ENCODE data around the gene ASIC3.
A peak's percentile ranks its signal among the peaks of the same experiment; 100 is the strongest.
"Not testable (repeated sequence)": the region's sequence is repeated elsewhere in the genome, so short reads cannot be mapped to it uniquely, and the experiment has no call there.

The ASIC3 gene

DNA sequence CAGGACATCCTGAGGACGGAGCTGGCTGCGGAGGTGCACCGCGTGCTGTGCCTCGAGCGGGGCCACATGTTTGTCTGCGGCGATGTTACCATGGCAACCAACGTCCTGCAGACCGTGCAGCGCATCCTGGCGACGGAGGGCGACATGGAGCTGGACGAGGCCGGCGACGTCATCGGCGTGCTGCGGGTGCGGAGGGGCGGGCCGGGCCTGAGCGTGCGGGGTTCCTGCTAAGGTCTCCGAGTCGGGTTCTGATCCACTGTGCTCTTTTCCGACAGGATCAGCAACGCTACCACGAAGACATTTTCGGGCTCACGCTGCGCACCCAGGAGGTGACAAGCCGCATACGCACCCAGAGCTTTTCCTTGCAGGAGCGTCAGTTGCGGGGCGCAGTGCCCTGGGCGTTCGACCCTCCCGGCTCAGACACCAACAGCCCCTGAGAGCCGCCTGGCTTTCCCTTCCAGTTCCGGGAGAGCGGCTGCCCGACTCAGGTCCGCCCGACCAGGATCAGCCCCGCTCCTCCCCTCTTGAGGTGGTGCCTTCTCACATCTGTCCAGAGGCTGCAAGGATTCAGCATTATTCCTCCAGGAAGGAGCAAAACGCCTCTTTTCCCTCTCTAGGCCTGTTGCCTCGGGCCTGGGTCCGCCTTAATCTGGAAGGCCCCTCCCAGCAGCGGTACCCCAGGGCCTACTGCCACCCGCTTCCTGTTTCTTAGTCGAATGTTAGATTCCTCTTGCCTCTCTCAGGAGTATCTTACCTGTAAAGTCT is 34.4 kb upstream of the ASIC3 start:
- peak; percentile 53 to 67 for DNase-seq (ENCODE audit: low read depth in 2 of 2)

DNA sequence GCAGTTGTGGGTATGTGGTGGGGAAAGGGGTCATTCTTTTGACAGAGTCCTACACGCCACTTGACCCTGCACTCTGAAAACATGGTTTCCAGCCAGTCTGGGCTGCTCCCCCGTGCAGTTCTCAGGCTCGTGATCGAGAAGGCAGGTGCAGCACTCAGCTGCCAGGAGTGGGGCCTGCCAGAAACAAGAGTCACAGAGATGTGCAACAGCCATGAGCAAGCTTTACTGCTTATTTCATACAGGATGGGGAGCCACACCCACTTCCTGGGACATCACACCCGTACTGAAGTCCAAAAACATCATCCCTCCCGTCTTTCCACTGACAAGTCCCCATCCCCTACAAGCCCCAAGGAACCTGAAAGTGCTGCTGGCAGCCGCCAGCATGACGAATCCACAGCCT is 33.4 kb upstream of the ASIC3 start:
- no peak for DNase-seq (ENCODE audit: low read depth in 2 of 2)

DNA sequence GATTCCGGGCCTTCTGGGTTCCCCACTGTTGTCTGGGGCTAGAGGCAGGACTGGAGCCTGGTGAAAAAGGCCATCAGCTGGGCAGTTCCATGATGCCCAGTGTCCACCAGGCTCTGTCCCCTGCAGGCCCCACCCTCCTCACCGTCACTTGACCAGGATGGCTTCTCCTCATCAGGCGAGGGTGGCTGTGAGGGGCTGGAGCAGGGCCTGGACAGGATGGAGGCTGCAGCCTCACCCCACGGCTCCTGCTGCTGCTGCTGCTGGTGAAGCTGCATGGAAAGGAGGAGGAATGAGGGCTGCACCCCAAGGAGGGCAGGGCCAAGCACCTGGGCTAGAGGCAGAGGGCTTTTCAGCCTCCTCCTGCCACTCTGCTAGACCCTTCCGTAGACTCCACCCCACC is 32.4 kb upstream of the ASIC3 start:
- no peak for DNase-seq (ENCODE audit: low read depth in 2 of 2)

DNA sequence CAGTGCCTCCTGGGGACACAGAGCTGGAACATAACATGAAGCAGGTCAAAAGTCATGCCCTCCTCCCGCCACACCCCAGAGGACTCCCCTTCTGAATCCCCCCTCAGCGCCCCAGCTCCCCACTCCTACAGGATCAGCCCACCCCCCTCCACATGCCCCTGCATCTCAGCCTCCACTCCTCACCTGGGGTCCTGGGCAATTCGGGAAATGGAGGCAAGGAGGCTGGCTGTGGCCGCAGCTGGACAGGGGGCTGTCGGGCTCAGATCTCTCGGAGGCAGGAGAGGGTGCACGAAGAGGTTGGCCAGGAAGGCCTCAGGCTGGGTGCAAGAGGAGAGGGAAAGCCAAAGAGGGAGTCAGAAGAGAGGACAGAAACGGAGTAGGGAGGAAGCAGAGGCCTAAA is 31.8 kb upstream of the ASIC3 start:
- DNase-seq (ENCODE audit: low read depth in 2 of 2), result no peak

DNA sequence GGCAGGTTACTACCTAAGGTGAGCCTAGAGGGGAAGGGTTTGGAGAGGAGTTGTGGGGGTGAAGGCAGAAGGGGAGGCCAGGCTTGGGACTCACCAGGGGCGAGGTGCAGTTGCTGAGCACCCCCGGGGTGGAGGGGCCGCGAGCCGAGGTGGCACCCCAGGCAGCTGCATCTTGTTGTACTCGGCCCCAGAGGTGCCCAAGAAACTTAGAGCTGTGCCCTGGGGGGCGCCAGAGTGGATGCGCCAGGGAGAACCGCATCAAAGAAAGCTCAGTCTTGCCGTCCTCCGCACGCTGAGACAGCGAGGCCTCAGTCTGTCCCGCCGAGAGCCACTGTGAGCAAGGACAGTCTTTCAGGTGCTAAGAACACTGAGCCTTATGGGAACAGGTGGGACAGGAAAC is 31.4 kb upstream of the ASIC3 start:
- no peak for DNase-seq (ENCODE audit: low read depth in 2 of 2)

DNA sequence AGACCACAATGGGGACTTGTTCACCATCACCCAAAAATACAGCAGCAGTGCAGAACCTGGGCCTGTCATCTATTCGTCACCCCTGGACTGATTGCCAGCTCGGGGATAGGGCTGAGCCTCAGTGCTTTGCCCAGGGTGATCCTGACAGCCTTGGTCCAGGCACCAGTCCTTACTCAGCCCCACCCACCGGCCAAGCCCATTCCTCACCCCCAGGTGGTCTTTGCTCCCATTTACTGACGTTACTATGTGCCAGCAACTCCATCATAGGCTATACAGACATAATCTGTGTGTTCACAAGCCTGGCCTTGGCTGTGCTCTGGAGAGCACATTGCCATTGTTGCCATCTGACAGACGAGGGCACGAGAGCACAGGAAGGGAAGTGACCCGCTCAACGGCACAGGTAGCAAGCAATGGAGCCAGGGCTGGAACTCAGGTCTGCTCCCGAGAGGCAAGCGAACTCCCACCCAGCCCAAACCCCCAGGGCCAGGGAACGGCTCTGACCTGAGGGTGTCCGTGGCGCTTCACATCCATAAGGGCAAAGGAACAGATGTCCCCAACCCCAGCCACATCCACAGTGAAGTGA is 30.9 kb upstream of the ASIC3 start:
- DNase-seq (ENCODE audit: low read depth in 2 of 2), result no peak

DNA sequence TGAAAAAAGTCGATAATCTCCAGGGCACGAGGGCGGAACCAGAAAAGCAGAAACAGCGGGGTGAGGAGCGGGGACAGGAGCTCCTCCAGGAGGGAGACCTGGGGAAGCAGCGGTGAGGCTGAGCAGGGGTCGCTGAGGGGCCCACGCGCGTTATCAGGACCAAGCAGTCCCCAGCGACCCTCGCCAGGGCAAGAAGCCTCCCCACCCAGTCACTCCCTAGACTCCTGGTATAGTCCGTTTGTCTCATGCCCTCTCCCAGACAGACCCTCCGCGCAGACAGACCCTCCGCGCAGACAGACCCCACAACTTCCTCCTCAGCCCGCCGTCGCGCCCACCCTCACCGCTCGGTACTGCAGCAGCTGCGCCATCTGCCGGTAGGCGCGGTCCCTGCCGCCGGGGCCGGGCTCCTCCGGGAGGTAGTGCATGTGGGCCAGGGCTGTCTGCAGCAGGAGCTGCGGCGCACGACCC is 30.3 kb upstream of the ASIC3 start:
- peak; percentile 77 to 86 for DNase-seq (ENCODE audit: low read depth in 2 of 2)

DNA sequence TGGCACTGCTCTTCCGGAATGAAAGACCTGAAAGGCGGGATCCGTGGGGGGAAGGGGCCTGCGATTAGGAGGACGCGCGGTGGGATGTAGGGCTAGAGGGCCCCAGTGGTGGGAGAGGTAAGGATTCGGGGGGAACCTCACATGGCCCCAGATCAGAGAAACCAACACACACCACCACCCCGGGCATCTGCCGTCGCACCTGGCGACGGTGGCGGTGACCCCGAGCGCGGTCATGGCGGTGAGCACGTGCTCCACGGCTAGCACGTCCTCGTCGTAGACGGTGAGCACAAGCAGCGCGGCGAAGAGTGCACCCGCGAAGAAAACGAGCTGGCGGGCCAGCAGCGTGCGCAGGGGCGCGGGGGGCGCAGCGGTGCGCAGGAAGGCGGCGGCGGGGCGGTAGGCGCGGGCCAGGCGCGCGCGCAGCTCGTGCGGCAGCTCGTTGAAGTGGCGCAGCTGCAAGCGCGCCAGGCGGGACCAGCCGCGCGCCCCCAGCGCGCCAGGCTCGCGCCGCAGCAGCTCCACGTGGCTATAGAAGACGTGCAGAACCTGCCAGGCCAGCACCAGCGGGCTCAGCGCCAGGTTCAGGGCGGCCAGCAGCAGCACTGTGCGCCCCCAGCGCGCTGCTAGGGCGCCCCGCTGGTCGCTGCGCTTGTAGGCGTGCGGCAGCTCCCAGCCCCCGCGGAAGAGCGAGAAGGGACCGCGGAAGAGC is 29.8 kb upstream of the ASIC3 start:
- DNase-seq (ENCODE audit: low read depth in 2 of 2), result no peak

DNA sequence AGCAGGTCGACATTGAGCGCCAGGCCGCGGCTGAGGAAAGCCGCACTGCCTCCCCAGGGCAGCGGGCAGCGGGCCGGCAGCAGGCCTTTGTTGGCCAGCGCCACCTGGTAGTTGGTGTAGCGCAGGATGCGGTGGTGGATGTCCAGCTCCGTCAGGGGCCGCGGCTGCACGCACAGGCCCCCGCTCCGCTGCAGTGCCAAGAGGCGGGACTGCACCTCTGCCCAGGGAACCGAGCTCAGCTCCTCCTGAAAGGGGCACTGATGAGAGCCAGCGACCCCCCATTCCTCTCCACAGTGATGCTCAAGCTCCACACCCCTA is 29.2 kb upstream of the ASIC3 start:
- no peak for DNase-seq (ENCODE audit: low read depth in 2 of 2)

DNA sequence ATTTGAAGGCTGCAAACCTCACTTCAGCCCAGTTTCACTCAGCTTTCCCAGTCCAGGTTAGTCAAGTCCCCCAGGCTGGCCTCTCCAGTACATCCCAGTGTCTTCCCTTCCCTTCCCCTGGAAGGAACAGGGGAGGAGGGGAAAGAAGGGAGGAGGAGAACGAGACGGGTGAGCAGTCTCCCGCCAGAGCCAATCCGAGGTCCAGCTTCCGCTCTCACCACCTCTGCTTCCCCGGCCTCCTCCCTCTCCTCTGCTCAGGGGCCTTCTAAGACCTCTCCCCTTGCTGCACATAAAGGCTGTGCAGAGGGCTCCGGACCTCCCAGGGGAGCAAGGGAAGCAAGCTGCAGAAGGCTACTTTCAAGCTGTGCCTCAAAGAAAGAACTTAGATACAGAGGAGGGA is 28.1 kb upstream of the ASIC3 start:
- no peak for DNase-seq (ENCODE audit: low read depth in 2 of 2)

DNA sequence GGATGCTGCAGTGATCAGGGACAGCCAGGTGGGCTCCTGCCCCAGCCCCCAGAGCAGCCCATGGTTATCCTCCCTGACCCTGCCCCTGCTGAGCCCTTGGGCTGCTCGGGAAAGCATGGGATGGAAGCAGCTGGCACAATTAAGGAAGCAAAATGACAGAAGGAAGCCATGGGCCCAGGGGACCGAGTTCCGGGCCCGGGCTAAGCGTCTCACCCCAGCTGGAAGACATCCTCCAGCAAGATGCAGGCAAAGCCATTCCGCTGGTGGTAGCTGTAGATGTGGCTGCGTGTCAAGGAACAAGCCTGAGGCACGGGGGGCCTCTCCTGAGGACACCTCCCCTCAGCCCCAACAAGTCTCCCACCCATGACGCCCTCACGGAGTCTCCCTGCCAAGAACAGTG is 25.1 kb upstream of the ASIC3 start:
- DNase-seq (ENCODE audit: low read depth in 2 of 2), result no peak

DNA sequence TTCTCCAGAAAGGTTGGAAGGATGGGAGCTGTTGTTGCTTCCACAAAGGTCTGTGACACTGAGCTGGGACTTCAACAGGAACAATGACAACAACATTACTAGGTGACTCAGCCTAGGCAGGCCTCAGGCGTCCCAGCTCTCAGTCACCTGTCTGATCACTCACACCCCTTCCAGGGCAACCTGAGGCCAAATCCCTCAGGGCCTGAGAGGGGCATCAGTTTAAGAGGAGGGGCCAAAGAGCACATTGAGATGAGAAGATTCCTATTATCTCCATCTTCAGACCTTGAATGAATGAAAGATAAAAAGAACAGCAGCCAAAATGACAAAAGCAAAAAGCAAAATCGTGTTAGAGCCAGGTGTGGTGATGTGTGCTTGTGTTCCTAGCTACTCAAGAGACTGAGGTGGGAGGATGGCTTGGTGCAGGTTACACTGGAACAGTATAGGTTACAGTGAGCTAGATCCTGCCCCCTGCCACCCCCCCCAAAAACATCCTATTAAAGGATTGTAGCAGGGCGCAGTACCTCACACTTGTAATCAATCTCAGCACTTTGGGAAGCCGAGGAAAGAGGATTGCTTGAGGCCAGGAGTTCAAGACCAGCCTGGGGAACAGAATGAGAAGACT is 23.8 kb upstream of the ASIC3 start, which contains the start of gene ATG9B:
Gene ATG9B (minus strand): TSS at position 60 of the 622 bp plus-strand sequence. CDS start 71 bp downstream, outside the sequence.
- no peak for DNase-seq (ENCODE audit: low read depth in 2 of 2)

DNA sequence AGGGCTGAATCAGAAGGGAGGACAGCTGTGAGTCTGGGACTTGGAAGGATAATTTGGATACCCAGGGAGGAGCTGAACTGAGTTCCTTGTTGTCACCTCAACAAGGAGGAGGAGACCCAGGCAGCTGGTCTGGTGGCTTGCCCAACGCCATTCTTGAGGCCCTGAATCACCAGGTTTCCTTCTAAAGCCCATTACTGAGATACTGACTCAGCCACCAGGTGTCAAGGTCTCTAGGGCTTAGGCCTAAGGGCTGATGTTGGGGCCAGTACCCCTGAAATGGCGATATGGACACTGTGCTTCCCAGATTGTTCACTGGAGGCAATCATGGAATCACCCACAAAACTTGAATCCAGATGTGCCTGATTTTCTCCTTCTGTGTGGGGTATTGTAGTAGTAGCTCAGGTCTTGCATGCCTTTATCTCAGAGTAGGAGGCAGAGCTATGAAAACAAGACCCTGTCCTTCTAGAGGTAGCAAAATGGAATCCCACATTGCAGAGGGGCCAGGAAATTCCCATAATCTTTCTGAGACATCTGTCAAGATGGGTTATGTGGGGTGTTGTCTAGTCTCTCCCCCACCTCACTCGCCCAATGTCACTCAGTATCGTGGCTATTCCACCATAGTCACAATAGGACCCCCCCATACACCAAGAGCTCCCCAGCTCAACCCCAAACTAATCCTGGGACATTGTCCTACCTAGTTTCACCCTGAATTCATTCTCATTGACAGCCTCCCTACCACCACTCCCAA is 22.2 kb upstream of the ASIC3 start:
- DNase-seq (ENCODE audit: low read depth in 2 of 2), result no peak

DNA sequence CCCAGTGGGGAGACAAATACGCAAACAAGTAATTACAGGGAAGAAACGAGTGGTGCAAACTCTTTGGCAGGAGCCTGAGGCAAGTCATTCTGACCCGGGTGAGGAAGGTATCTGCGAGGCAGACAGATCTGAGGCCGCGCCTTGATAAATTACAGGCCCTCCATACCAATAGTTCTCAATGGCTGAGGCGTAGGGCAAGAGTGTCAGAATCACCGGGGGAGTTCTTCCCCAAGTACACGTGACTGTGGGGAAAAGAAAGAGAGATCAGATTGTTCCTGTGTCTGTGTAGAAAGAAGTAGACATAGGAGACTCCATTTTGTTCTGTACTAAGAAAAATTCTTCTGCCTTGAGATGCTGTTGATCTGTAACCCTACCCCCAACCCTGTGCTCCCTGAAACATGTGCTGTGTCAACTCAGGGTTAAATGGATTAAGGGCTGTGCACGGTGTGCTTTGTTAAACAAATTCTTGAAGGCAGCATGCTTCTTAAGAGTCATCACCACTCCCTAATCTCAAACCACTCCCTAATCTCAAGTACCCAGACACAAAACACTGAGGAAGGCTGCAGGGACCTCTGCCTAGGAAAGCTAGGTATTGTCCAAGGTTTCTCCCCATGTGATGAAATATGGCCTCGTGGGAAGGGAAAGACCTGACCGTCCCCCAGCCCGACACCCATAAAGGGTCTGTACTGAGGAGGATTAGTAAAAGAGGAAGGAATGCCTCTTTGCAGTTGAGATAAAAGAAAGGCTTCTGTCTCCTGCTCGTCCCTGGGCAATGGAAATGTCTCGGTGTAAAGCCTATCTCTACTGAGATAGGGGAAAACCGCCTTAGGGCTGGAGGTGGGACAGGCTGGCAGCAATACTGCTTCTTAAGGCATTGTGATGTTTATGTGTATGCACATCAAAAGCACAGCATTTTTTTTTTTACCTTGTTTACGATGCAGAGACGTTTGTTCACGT is 21.3 kb upstream of the ASIC3 start:
- not testable (repeated sequence) for DNase-seq (ENCODE audit: low read depth in 2 of 2)

DNA sequence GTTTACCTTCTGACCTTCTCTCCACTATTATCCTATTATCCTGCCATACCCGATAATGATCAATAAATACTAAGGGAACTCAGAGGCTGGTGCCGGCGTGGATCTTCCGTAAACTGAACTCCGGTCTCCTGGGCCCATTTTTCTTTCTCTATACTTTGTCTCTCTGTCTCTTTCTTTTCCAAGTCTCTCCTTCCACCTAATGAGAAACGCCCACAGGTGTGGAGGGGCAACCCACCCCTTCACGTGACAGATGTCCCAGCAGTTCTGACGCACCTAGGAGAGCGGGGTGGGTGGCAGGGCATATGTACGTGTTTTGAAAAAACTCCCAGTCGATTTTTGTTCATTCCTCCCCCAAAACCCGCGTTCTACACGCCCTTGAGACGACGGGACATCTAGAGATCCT is 20.6 kb upstream of the ASIC3 start:
- DNase-seq (ENCODE audit: low read depth in 2 of 2), result not testable (repeated sequence)

DNA sequence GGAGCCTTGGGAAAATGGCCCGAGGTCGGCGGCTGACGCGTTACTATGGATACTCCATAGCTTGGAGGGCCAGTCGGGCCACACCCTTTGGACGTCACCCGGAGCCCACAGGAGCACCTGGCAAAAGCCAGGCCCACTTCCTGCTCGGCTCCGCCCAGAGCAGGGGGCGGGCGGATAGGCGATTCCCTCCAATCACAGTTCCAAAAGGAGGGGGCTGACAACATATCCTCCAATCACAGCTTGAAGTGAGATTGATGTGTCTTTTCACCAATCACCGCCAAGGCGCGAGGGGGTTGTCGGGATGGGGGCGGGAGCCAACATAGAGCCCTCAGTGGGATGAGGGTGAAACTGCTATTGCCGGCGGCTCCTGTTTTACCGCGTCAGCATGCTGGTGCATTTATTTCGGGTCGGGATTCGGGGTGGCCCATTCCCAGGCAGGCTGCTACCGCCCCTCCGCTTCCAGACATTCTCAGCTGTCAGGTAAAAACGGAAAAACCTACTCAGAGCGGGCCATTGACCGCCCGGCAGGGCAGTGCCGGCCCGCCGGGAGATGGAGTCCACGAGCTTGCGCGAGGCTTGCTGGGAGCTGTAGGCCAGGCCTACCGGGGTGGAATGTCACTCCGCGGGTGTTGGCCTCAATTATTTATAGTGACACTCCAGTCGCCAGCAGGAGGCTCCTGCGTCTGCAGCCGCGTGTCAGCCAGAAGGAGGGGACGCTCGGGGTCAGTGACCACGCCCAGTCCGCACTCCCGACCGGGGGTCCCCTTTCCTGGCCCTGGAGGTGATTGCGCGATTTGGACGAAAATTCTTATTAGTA is 20.0 kb upstream of the ASIC3 start, which contains the start of gene ABCB8:
Gene ABCB8 (plus strand): TSS at position 320 of the 817 bp plus-strand sequence. CDS start 66 bp downstream, at position 386.
- peak; percentile 87 to 98 for DNase-seq (ENCODE audit: low read depth in 2 of 2)

DNA sequence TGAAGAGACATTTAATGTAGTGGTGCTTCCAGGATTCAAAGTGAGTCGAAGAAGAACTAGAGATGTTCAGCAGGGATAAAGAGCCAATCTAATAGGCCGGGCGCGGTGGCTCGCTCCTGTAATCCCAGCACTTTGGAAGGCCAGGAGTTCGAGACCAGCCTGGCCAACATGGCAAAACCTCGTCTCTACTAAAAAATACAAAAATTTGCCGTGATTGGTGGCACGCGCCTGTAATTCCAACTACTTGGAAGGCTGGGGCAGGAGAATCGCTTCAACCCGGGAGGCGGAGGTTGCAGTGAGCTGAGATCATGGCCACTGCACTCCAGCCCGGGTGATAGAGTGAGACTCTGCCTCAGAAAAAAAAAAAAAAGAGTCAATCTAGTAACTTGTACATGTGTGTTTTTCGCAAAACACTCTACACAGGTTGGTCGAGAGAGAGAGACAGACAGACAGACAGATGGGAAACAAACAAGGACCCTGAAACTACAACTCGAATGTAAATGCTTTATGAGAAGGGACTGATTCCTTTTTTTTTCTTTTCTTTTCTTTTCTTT is 19.3 kb upstream of the ASIC3 start:
- no peak for DNase-seq (ENCODE audit: low read depth in 2 of 2)

DNA sequence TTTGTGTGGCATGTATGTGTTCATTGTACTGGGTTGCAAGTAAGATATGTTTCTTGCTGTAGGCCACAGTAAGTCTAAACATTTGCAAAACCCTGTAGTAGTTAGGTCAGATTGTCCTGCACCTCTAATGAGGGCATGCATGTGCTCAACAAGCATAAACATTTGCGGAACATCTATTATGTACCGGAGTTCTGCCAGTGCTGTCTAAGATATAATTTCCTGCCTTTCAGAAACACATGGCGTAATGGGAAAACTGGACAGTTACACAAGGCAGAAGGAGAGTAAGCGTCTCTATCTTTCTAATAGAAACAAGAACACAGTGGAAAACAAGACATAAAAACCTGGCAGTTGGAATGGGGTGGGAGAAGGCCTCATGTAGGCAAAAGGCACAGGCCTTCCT is 17.3 kb upstream of the ASIC3 start:
- DNase-seq (ENCODE audit: low read depth in 2 of 2), result no peak

All from stimulated activated CD4-positive, alpha-beta T cell treated with anti-CD3 and anti-CD28 coated beads, Interleukin-1b, Interleukin-23, amount 100 ng/mL, for 4 hours (primary cell).